Glutamatergic neuron (in vitro differentiated cells): ENCODE data around the gene PLXDC2. TPM values are rescaled to one million over a fixed set of nuclear protein-coding genes. Genes with fewer than 3 reads are reported as not detected.

Experiments
- DNase-seq: peaks from one replicate; pipeline ENCODE4 v3.0.0; 2022
- H3K27ac Mint-ChIP-seq: one replicate; pipeline ENCODE4 v1.8.0; 2020; ENCODE audit warnings: mild to moderate bottlenecking, mixed read lengths, inconsistent platforms; ENCODE audit not compliant: unreplicated experiment
- H3K27me3 Mint-ChIP-seq: one replicate; pipeline ENCODE4 v1.8.0; 2020; ENCODE audit warnings: mild to moderate bottlenecking, moderate library complexity, mixed read lengths, inconsistent platforms; ENCODE audit not compliant: unreplicated experiment
- H3K36me3 Mint-ChIP-seq: one replicate; pipeline ENCODE4 v1.8.0; 2020; ENCODE audit warnings: mild to moderate bottlenecking, mixed read lengths, inconsistent platforms; ENCODE audit not compliant: unreplicated experiment
- H3K4me1 Mint-ChIP-seq: one replicate; pipeline ENCODE4 v1.8.0; 2020; ENCODE audit warnings: mild to moderate bottlenecking, low read depth, mixed read lengths, inconsistent platforms; ENCODE audit not compliant: unreplicated experiment
- H3K4me3 Mint-ChIP-seq: one replicate; pipeline ENCODE4 v1.8.0; 2020; ENCODE audit warnings: mild to moderate bottlenecking, mixed read lengths, inconsistent platforms; ENCODE audit not compliant: unreplicated experiment
- H3K9me3 Mint-ChIP-seq: one replicate; pipeline ENCODE4 v1.8.0; 2020; ENCODE audit warnings: mild to moderate bottlenecking, moderate library complexity, mixed read lengths, inconsistent platforms; ENCODE audit not compliant: unreplicated experiment
- total RNA-seq: library from RNA; stranded (reverse); fragmentation: NEBNext Ultra II Directional; extraction: Animal tissue kit (Norgen Biotek cat#: 25700); gene quantifications from one replicate; pipeline ENCODE4 v1.2.1, GENCODE V29; 2021; ENCODE audit not compliant: unreplicated experiment
- TF ChIP-seq, protein P1 (sequence below): fragments of 200-600 bp; sonication (generic); IDR thresholded peaks from one replicate; pipeline ENCODE4 v1.5.0; 2021; ENCODE audit not compliant: partially characterized antibody, unreplicated experiment

The PLXDC2 gene
- total RNA-seq, 1 donor from 2014 or later, result 3.9 TPM

- TF ChIP-seq, protein P1, sequence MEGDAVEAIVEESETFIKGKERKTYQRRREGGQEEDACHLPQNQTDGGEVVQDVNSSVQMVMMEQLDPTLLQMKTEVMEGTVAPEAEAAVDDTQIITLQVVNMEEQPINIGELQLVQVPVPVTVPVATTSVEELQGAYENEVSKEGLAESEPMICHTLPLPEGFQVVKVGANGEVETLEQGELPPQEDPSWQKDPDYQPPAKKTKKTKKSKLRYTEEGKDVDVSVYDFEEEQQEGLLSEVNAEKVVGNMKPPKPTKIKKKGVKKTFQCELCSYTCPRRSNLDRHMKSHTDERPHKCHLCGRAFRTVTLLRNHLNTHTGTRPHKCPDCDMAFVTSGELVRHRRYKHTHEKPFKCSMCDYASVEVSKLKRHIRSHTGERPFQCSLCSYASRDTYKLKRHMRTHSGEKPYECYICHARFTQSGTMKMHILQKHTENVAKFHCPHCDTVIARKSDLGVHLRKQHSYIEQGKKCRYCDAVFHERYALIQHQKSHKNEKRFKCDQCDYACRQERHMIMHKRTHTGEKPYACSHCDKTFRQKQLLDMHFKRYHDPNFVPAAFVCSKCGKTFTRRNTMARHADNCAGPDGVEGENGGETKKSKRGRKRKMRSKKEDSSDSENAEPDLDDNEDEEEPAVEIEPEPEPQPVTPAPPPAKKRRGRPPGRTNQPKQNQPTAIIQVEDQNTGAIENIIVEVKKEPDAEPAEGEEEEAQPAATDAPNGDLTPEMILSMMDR, result no peak
- no peak overlapping the region for H3K4me3 Mint-ChIP-seq
- H3K27ac Mint-ChIP-seq, result no peak overlapping the region
- H3K27me3 Mint-ChIP-seq, result no peaks in the 10 kb centered on the region
- H3K9me3 Mint-ChIP-seq, result peaks cover 4% of the 10 kb centered on the region
- H3K4me1 Mint-ChIP-seq, result no peaks in the 10 kb centered on the region
- H3K36me3 Mint-ChIP-seq, result no peaks in the 10 kb centered on the region
- no peak for DNase-seq
Observed at GRCh38 chr10:19904202-19904661, 88.0 kb downstream of the PLXDC2 start.

GRCh38 chr10:19906108-19906791, 90.0 kb downstream of the PLXDC2 start:
- Mint-ChIP-seq H3K36me3 (no peaks in the 10 kb centered on the region), H3K27me3 (no peaks in the 10 kb centered on the region), H3K4me1 (no peaks in the 10 kb centered on the region), H3K9me3 (peaks cover 3% of the 10 kb centered on the region), H3K4me3 (no peak overlapping the region), H3K27ac (no peak overlapping the region)
- TF ChIP-seq, protein P1, result no peak
- DNase-seq, result no peak

DNA sequence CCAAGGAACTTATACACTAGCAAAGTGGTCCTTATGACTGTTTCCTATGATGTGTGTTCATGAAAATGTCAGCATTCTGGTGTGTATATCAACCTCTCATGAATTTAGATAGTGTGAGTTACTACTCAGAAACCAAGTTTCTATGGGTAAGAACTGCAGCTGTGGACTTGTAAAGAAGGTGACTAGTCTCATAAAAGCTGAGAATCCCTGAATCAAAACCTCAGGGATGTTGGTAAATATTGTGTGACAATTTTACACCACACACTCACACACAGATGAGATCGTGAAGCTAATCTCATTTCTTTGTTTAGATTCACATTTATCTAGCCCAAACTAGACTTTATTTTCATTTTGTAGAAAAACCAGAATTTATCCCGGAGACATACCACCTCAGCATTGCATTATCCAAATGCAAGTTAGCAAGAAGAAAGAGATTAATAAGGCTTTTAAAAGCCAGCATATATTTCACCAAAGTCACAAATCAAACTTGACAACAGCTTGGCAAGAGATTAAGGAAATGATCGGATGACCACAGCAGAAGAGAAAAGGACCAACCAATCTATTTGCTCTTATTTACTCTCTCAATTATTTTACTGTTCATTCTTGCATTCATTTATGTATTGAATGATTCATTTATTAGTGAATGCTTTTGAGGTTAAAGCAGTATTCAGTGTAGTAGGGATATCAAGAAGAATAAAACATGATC, 92.9 kb downstream of the PLXDC2 start:
- no peaks in the 10 kb centered on the region for H3K9me3 Mint-ChIP-seq
- H3K36me3 Mint-ChIP-seq, result no peaks in the 10 kb centered on the region
- DNase-seq, result no peak
- H3K4me1 Mint-ChIP-seq, result no peaks in the 10 kb centered on the region
- H3K27me3 Mint-ChIP-seq, result no peaks in the 10 kb centered on the region
- H3K4me3 Mint-ChIP-seq, result no peak overlapping the region
- no peak overlapping the region for H3K27ac Mint-ChIP-seq
- TF ChIP-seq, protein P1, result no peak

DNA sequence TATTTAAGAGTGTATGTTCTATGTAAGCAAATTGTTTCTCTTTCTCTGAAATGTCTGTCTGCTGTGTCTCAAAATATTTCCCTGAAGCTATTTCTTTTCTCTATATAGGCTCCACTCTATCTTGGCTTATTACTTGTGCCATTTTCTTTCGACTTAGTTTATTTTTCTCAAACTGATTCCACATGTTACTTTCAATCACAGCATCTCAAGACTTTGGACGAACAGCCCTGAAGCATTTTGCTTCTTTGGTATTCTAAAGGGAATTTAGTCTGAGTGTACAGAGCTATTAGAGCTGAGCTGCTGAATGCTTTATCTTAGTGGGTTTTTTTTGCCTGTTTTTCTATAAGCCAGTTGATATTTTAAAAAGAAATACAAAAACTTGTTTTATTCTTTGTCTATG, 95.7 kb downstream of the PLXDC2 start:
- Mint-ChIP-seq H3K27ac (no peak overlapping the region), H3K4me1 (no peaks in the 10 kb centered on the region)

GRCh38 chr10:19913987-19914386, 97.8 kb downstream of the PLXDC2 start:
- Mint-ChIP-seq H3K36me3 (no peaks in the 10 kb centered on the region), H3K9me3 (no peaks in the 10 kb centered on the region), H3K4me1 (peaks cover 2% of the 10 kb centered on the region), H3K4me3 (no peak overlapping the region), H3K27ac (no peak overlapping the region), H3K27me3 (no peaks in the 10 kb centered on the region)
- DNase-seq, result no peak
- TF ChIP-seq, protein P1, result no peak

More for the DNA sequence above, 95.7 kb downstream of the PLXDC2 start:
- Mint-ChIP-seq H3K4me3 (no peak overlapping the region), H3K36me3 (no peaks in the 10 kb centered on the region), H3K9me3 (no peaks in the 10 kb centered on the region), H3K27me3 (no peaks in the 10 kb centered on the region)
- TF ChIP-seq, protein P1, result no peak
- DNase-seq, result no peak
